NCI-H774 (cell line): ENCODE measurements around the gene ZC3H8.
"Not testable (repeated sequence)": the region's sequence is repeated elsewhere in the genome, so short reads cannot be mapped to it uniquely, and the experiment has no call there.

ENCODE experiments used
- DNase-seq: peaks from one replicate; lab custom pipeline; 2025; lab: John Stamatoyannopoulos, UW

The ZC3H8 gene

GRCh38 chr2:112254466-112255240, at the start of gene ZC3H8:
TSS of gene ZC3H8 (minus strand) at chr2:112255042. CDS start at chr2:112254981, 61 bp downstream.
- DNase-seq, result peak; percentile 91

- no peak for DNase-seq
Observed at GRCh38 chr2:112304298-112304941, 49.6 kb upstream of the ZC3H8 start.

DNA sequence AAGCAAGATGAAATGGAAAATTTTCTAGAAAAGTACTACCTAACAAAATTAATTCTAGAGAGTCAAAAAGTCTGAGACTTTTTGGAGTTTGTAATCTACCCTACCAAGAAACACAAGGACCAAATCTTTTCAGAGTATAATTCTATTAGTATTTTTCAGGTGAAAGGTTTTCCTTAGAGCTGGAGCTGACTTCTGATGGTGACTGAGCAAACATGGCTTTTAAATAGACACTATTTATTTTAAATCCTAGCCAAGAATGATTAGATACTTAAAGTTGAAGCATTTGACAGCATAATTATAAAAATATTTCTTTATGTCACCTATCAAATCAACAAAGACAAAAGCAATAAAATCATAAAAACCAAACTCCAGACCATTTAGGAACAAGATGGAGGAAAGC, 47.1 kb upstream of the ZC3H8 start:
- no peak for DNase-seq

GRCh38 chr2:112301171-112301584, 46.3 kb upstream of the ZC3H8 start:
- DNase-seq, result no peak

- DNase-seq, result no peak
Observed at GRCh38 chr2:112296407-112296806, 41.6 kb upstream of the ZC3H8 start.

DNA sequence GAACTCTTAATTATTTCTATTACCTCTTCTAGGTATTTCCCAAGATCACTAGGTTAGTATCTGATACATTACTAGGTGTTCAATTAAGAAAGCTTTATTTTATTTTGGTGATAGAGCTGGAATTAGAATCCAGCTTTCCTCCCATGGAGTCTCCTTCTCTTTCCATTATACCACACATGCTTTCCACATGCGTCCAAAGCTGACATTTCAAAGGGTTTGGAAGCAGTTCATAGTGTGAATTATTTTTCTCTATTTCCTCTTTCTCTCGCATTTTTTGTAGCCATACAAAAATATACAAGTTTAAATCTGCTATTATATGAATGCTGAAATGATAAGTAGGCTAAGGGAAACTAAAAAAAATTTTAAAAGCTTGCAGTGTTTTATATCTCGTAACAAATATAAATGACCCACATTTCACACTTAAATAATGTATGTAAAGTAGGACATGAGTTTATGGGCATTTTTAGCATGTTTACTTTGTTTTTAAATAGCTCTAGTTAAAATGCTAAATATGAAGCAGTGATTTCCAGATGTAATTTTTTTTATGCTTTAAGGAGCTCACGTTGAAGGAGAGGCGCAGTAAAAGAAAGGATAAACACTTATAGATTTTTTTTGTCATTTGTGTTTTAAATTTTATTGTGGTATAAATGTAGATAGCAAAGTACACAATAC, 40.7 kb upstream of the ZC3H8 start:
- no peak for DNase-seq

- DNase-seq, result no peak
Observed at GRCh38 chr2:112293636-112294401, 39.0 kb upstream of the ZC3H8 start.

DNA sequence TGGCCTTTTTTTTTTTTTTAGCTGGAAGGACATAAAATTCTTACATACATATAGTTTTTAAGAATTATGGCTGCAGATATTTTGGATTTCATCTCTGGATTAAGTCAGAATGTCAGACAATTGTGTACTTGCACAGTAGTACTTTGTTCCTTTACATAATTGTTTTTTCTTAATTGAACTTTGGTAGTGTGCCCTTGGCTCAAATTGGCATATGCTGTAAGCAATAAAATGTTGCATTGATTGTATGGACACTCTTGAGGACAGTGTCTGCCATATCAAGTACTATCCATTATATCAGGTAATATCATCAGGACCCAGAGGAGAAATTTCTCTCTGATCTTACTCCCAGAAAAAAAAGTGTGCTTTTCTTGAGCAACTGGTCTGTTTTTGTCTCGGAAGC, 35.8 kb upstream of the ZC3H8 start:
- no peak for DNase-seq

DNA sequence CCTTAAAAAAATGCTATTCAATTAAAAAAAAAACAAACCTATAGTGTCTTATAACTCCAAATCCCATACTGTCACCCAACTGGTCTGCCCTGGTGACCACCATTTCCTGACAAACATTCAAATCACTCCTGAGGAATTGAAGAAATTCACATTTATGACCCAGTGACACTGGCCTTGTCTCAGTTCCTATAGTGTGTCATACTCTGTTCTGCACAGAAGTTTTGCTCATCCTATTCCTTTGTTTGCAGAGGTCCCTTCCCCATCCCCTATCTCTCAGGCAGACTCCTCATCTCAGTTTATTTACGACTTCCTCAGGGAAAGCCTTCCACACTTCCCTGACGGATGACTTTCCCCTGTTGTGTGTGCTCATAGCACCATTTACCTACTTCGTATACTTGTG, 35.2 kb upstream of the ZC3H8 start:
- DNase-seq, result no peak

- DNase-seq, result not testable (repeated sequence)
Observed at GRCh38 chr2:112283535-112283934, 28.7 kb upstream of the ZC3H8 start.

GRCh38 chr2:112282066-112282465, 27.2 kb upstream of the ZC3H8 start:
- DNase-seq, result not testable (repeated sequence)

GRCh38 chr2:112277596-112278220, 22.9 kb upstream of the ZC3H8 start:
- DNase-seq, result no peak

GRCh38 chr2:112276954-112277353, 22.1 kb upstream of the ZC3H8 start:
- DNase-seq, result no peak

- DNase-seq, result peak; percentile 85
Observed at GRCh38 chr2:112275887-112276773, 21.3 kb upstream of the ZC3H8 start.

DNA sequence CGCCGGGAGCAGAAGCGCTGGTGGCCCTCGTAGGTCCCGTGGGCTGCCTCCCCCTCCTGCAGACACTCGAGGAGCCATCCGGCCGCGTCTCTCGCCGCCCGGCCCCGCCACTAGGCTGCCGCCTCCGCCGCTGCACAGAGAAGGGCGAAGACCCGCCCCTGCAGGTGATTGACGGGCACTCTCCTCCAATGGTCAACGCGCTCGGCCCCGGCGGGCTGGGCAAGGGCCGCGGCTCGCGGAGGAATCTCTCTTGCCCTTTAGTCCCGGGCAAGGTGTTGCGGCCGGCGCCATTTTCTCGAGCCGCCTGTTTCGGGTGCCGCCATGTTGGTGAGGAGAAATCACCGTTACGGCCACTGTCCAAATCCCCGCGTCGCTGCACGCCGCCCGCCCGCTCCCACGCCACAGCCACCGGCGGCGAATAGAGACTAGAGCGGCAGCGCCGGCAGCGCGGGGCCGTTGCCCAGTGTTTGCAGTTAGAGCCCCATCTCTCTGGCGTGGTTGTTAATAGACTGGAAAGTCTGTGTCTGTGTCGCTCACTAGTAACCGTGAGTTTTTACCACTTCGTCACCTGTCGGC, 20.6 kb upstream of the ZC3H8 start, which contains the start of gene ZC3H6:
Gene ZC3H6, plus strand, starts transcription at position 287 of the 576 bp plus-strand sequence. CDS start 398 bp downstream, outside the sequence.
- peak; percentile 97 for DNase-seq

- no peak for DNase-seq
Observed at GRCh38 chr2:112273349-112273748, 18.5 kb upstream of the ZC3H8 start.

GRCh38 chr2:112272669-112273068, 17.8 kb upstream of the ZC3H8 start:
- DNase-seq, result no peak

DNA sequence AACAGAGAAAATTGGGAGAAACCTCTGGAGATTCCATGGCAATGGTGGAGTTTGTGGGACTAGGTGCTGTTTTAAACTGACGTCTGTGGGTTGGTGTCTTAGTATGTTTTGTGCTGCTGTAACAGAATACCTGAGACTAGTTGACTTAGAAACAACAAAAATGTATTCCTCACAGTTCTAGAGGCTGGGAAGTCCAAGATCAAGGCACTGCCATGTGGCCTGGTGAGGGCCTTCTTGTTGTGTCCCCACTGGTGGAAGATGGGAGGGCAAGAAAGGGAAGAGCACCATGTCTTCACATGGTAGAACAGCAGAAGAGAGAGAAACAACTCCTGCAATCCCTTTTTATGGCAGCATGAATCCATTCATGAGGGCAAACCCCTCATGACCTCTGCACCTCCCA, 13.7 kb upstream of the ZC3H8 start:
- no peak for DNase-seq

DNA sequence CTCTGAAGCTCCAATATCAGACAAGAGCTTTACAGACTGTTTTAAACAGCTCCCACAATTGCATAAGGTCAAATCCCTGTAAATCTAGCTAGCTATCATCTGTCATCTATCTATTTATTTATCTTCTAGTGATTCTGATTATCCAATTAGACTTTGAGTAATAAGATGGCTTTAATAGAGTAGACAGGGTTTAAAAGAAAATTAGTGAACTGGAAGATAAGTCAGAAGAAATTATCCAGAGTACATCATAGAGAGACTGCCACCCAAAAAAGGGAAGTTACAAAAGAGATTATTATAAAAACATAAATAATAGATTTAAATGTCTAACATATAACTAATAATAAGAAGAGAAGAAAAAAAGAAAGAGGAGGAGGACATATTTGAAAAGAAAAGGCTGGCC, 8.0 kb upstream of the ZC3H8 start:
- DNase-seq, result no peak

- DNase-seq, result no peak
Observed at GRCh38 chr2:112260295-112260625, 5.4 kb upstream of the ZC3H8 start.
